ENCODE results near the gene ATP2C2.
"Not testable (repeated sequence)": the region's sequence is repeated elsewhere in the genome, so short reads cannot be mapped to it uniquely, and the experiment has no call there.

Gene ATP2C2

GRCh38 chr16:84420556-84420955 is 52.2 kb downstream of the ATP2C2 start:
- not testable (repeated sequence) for DNase-seq (ENCODE audit: low read depth in 2 of 2)

GRCh38 chr16:84421081-84421937 is 53.0 kb downstream of the ATP2C2 start:
- DNase-seq (ENCODE audit: low read depth in 2 of 2), result no peak

GRCh38 chr16:84421938-84422220 is 53.5 kb downstream of the ATP2C2 start:
- no peak for DNase-seq (ENCODE audit: low read depth in 2 of 2)

- DNase-seq (ENCODE audit: low read depth in 2 of 2), result no peak
These were observed 55.1 kb downstream of the ATP2C2 start for GRCh38 chr16:84423416-84423837.

- DNase-seq (ENCODE audit: low read depth in 2 of 2), result no peak
These were observed 57.4 kb downstream of the ATP2C2 start for GRCh38 chr16:84425696-84426095.

- DNase-seq (ENCODE audit: low read depth in 2 of 2), result no peak
These were observed 58.5 kb downstream of the ATP2C2 start for GRCh38 chr16:84426804-84427203.

GRCh38 chr16:84427553-84427952 is 59.2 kb downstream of the ATP2C2 start:
- DNase-seq (ENCODE audit: low read depth in 2 of 2), result no peak

- DNase-seq (ENCODE audit: low read depth in 2 of 2), result no peak
These were observed 62.5 kb downstream of the ATP2C2 start for GRCh38 chr16:84430860-84431259.

- DNase-seq (ENCODE audit: low read depth in 2 of 2), result no peak
These were observed 66.5 kb downstream of the ATP2C2 start for GRCh38 chr16:84434800-84435199.

GRCh38 chr16:84436196-84436595 is 67.9 kb downstream of the ATP2C2 start:
- no peak for DNase-seq (ENCODE audit: low read depth in 2 of 2)

GRCh38 chr16:84438971-84439696 is 70.8 kb downstream of the ATP2C2 start:
- DNase-seq (ENCODE audit: low read depth in 2 of 2), result no peak

GRCh38 chr16:84442416-84443145 is 74.2 kb downstream of the ATP2C2 start:
- DNase-seq (ENCODE audit: low read depth in 2 of 2), result no peak

- DNase-seq (ENCODE audit: low read depth in 2 of 2), result no peak
These were observed 74.9 kb downstream of the ATP2C2 start for GRCh38 chr16:84443166-84443802.

- no peak for DNase-seq (ENCODE audit: low read depth in 2 of 2)
These were observed 76.1 kb downstream of the ATP2C2 start for GRCh38 chr16:84444476-84444875.

- DNase-seq (ENCODE audit: low read depth in 2 of 2), result no peak
These were observed 77.7 kb downstream of the ATP2C2 start for GRCh38 chr16:84446084-84446483.

GRCh38 chr16:84446596-84447392 is 78.5 kb downstream of the ATP2C2 start:
- no peak for DNase-seq (ENCODE audit: low read depth in 2 of 2)

GRCh38 chr16:84448444-84448843 is 80.1 kb downstream of the ATP2C2 start:
- no peak for DNase-seq (ENCODE audit: low read depth in 2 of 2)

GRCh38 chr16:84449156-84450140 is 81.1 kb downstream of the ATP2C2 start:
- DNase-seq (ENCODE audit: low read depth in 2 of 2), result no peak

- DNase-seq (ENCODE audit: low read depth in 2 of 2), result no peak
These were observed 82.0 kb downstream of the ATP2C2 start for GRCh38 chr16:84450176-84450865.

Measured in stimulated activated CD8-positive, alpha-beta memory T cell treated with anti-CD3 and anti-CD28 coated beads, Interleukin-2, amount 100 ng/mL, for 1 hour (primary cell).